HK-2 (cell line): ENCODE measurements around the gene CCT3.

Experiments used
- DNase-seq: peaks from one replicate; pipeline ENCODE4 v3.0.0-alpha.2; 2018; ENCODE audit not compliant: unreplicated experiment

The CCT3 gene

DNA sequence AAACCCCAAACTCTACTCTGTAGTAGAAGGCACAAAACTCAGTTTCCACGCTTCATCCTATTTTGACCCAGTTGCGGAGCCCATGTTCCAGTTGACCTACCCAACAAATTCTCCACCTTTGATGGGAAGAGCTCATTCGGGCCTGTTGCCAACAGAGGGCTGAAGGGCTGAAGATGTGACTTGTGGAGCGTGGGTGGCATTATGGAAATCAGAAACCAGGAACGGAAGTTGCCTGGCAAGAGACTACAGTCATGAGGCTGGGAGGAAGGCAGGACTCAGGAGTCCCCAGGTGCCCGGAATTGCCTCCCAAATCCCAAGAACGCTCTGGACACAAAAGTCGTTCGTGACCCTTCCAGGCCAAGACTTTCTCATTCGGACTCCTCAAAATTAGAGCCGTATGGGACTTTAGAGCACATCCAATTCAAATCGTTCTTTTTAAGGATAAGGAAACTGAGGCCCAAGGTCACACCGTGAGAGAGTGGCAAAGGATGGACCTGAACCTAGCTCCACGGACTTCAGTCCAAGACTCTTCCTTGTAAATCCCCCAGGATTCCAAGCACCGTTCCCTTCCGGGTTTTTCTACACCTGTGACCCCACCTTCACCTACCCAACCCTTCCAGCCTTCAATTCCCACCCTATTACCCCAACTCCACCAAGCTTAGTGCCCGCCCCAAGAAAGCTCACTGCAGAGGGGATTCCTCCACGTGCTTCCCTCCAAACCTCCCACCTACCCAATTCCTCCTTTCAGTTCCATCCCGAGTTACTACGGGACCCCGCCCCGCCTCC, 56.2 kb downstream of the CCT3 start:
- DNase-seq: no peak

DNA sequence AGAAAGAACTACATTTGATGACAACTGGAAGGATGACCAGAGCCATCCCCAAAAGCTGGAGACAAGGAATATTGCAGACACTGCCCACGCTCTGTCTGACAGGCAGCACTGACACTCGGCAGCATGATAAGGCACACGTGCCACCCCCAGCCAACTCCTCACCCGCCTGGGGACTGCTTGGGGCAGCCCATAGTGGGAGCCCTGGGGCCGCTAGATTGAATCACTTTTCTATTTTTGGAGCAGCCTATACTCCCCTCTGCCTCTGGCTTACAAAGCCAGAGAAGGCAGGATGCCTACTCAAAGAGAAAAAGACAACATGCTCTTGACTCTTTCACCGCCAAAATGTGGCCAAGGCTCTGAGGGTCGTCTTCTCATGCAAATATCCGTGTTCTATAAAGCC, 56.8 kb downstream of the CCT3 start:
- no peak for DNase-seq

DNA sequence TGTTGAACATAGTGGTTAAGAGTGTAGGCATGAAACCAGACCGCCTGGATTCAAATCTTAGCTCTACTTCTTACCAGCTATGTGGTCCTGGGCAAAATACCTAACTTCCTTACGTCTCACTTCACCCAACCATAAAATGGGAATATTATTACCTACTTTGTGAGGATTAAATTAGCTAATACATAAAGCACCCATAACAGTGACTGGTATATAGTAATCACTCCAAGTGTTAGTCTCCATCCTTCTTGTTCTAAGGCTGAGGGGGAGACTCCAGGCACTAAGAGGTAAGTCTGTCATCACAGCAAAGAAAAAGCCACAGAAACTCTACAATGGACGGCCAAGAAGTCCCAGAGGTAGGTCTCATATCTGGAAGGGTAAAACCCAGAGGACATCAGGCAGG, 58.3 kb downstream of the CCT3 start:
- DNase-seq: no peak

DNA sequence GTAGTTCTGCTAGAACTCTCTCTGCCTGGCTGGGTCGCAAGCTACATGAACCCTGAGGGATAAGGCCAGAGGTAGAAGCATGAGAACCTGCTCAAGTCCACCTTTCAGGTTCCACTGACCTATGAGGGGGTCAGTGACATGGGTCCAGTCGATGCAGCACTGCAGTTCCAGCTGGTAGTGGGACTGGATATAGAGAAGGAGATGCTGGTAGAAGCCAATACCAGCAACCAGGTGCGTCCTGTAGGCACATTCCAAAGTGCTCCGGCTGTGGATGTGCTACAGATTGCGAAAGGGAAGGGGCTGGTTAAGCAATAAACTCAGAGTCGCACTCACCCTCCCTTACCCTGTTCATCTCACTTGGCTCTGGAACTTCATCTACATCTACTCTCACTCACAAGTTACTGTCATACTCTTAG, 61.1 kb downstream of the CCT3 start:
- DNase-seq: no peak

DNA sequence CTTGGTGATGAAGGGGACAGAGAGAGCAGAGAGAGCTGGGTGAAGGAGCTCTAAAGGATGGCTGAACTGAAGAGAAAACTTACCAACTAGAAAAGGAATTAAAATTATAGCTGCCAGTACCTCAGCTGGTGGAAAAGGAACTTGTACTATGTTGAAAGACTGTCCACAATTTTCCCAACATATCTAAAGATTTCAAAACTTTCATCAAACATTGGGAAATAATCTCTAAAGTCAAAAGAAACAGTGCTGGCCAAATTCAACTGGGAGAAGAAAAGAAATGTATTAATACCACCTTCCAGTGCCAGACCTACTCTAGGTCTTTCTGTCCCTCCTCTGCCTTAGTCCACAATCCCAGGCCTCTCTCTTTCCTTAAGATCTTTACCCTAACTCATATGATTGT, 61.6 kb downstream of the CCT3 start:
- no peak for DNase-seq

DNA sequence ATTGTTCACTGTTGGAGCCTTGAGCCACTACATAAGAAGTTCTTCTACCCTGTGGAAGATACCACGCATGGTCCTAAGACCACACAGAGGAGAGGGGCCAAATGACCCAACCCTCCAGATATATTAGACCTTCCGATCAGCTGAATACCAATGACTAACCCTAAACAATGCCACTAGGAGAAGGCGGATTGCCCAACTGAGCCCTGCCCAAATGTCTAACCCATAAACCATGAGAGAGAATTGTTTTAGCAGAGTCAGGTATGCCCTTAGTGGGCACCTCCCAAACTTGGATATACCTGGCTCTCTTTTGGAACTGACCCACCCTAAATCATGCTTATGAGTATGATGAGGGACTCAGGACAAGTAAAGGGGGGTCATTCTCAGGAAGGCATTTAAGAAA, 67.8 kb downstream of the CCT3 start:
- no peak for DNase-seq

DNA sequence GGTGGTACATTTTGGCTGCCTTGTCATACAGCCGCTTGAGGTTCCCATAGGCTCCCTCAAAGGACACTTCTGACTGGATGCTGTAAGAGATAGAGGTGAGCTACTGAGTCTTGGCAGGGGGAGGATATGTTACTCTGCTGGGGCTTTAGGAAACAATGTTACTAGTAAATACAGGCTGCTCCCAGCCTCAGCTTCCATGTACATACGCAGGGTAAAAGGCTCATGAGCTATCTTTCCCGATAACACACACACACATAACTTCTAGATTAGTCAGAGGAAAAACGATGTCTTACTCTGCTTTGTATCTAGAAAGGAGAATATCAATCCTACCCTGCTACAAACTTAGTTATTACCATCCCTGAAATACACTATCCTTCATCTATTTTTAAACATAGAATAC, 69.8 kb downstream of the CCT3 start:
- DNase-seq: no peak

DNA sequence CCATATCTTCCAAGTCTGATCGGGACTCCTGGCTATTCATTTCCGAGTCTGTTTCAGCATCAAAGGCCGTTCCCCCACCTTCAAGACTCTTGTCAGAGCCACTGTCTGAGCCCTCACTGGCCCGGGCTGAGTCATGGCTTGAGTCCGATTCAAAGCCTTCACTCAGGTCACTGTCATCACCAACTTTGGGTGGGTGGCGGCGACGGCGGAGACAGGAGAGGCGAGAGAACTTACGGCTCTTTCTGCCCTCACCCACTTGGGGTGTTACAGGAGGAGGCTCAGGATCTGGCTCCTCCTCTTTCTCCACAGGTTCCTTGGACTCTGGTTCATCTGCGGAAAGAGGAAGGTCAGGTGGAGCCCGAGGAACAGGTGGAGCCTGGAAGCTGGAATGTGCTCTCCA, 72.0 kb downstream of the CCT3 start:
- no peak for DNase-seq

DNA sequence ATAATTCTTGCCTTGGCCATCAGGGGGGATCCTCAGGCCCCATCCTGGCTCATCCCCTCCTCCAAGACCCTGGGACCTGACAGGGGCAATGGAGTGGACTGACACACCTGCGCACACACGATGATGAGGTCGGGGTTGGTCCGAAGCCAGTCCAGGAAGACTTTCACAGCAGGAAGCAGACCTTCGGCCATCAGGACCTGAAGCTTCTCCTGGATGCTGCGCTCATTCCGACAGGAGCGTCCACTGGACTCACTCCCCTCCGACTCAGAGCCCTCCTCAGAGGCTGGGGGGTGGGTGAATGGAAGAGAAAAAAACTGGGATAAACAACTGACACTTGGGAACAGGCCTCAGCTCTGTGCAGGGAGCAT, 74.8 kb downstream of the CCT3 start:
- no peak for DNase-seq

DNA sequence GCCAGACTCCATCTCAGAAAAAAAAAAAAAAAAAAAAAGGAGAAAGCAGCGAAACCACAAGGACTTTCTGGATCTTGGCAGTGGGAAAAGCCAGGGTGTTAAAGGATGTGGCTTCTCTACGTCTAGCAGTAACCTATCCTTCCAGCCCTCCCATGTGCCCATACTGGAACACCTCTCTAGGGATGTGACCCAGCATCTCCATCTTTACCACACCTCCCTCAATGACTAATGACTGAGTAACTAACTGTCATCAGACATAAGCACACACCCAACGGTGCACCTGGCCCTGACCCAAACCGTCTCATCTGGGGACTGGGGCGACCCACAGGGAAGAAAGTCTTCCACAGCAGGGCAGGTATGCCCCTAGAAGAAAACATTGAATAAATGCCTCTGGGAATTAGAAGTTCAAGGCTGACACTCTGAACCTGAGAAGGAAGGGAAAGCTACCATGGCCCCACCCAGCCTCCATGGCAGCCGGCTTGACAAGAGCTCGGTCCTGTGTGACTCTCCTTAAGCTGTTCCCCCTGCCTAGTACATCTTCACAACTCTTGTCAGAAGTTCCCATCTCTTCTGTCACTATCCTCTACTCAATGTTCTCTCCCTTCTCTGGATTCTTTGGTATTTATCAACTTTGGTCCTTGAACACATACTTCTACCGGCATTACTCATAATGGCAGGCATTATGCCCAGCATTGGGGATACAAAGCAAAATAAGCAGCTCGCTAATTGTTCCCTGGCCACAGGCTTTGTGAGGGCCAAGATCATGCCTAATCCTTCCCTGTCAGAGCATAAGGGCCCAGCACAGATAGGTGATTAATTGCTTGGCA, 75.4 kb downstream of the CCT3 start:
- DNase-seq: no peak

DNA sequence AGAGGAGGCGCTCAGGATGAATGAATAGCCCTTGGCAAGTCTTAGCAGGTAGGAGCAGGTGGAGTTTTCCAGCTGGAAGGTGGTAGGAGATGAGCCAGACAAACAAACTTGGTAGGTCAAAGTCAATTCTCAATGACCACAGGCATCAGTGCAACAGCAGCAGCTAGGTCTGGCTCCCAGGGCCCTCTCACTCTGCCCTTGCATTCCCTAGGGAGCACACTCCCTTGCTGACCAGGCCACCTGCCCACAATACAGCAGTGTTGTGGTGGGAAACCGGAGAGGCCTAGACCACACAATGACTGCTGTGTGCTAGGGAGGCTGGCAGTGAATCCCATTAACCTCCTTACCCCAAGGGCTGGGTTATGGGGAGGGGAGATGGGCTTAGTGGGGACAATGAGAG, 77.2 kb downstream of the CCT3 start:
- DNase-seq: no peak

DNA sequence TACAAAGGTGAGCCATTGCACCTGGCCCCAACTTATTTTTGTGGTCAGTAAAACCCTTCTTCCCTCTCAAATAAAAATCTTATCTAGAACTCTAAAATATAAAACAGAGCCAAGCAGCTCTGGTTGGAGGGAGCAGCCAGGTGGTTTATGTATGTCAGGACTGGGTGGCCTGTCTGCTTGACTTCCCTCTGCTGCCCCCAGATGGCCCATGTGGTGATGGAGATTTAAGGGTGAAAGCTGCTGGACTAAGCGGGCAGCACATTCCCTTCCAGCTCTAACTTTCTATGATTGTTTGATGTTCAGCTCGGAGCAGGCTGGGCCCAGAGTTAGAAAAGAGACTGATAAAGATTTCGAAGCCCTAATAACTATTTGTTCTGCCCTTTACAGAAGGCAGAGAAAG, 78.3 kb downstream of the CCT3 start:
- no peak for DNase-seq
